Measurements from ENCODE around the gene PLXNB2. TPM values are rescaled to one million over a fixed set of nuclear protein-coding genes. Genes with fewer than 3 reads are reported as not detected.
A peak's percentile ranks its signal among the peaks of the same experiment; 100 is the strongest.
"Not testable (repeated sequence)": the region's sequence is repeated elsewhere in the genome, so short reads cannot be mapped to it uniquely, and the experiment has no call there.

The PLXNB2 gene
- total RNA-seq, result 68.8 TPM

GRCh38 chr22:50306753-50307749 lies at the start of gene PLXNB2:
TSS of gene PLXNB2 (minus strand) at chr22:50307646. CDS start at chr22:50290584, 17,062 bp downstream.
- DNase-seq, result peak; percentile 69

GRCh38 chr22:50357222-50357621 lies 49.8 kb upstream of the PLXNB2 start:
- DNase-seq, result no peak

- no peak for DNase-seq
Observed at GRCh38 chr22:50356186-50356585, 48.7 kb upstream of the PLXNB2 start.

GRCh38 chr22:50348058-50348457 lies 40.6 kb upstream of the PLXNB2 start:
- no peak for DNase-seq

GRCh38 chr22:50347157-50347556 lies 39.7 kb upstream of the PLXNB2 start:
- no peak for DNase-seq

GRCh38 chr22:50346470-50346869 lies 39.0 kb upstream of the PLXNB2 start:
- no peak for DNase-seq

- DNase-seq, result no peak
Observed at GRCh38 chr22:50343541-50343935, 36.1 kb upstream of the PLXNB2 start.

- DNase-seq, result peak; percentile 44
Observed at GRCh38 chr22:50342651-50343540, 35.5 kb upstream of the PLXNB2 start, which contains the start of gene PPP6R2. TSS of gene PPP6R2 (plus strand) at chr22:50343327. CDS start at chr22:50393909, 50,582 bp downstream.

- peak; percentile 56 for DNase-seq
Observed at GRCh38 chr22:50341977-50342650, 34.7 kb upstream of the PLXNB2 start.

GRCh38 chr22:50339945-50340879 lies 32.8 kb upstream of the PLXNB2 start:
- DNase-seq, result no peak

GRCh38 chr22:50338860-50339462 lies 31.5 kb upstream of the PLXNB2 start:
- no peak for DNase-seq

- DNase-seq, result no peak
Observed at GRCh38 chr22:50338042-50338573, 30.7 kb upstream of the PLXNB2 start.

- DNase-seq, result no peak
Observed at GRCh38 chr22:50337262-50338041, 30.0 kb upstream of the PLXNB2 start.

GRCh38 chr22:50334433-50334832 lies 27.0 kb upstream of the PLXNB2 start:
- not testable (repeated sequence) for DNase-seq

GRCh38 chr22:50329236-50329635 lies 21.8 kb upstream of the PLXNB2 start:
- no peak for DNase-seq

- DNase-seq, result no peak
Observed at GRCh38 chr22:50327711-50328019, 20.2 kb upstream of the PLXNB2 start.

- DNase-seq, result peak; percentile 55
Observed at GRCh38 chr22:50326956-50327710, 19.7 kb upstream of the PLXNB2 start, which contains the start of gene DENND6B. TSS of gene DENND6B (minus strand) at chr22:50327012. CDS start at chr22:50326988, 24 bp downstream.

GRCh38 chr22:50326225-50326955 lies 18.9 kb upstream of the PLXNB2 start:
- DNase-seq, result no peak

Measured in skin of body (tissue), 2 donors.